Liver (tissue), 3 donors: ENCODE measurements around the gene ASF1B.

Experiments
- CTCF ChIP-seq: fragments of 150-350 bp; IDR thresholded peaks from 2 replicates; pipeline ENCODE4 v1.5.1; 2017; ENCODE audit warnings: improper control_type of control experiment, low read depth, low read length; ENCODE audit not compliant: missing input control
- EGR1 ChIP-seq, 2 donors: IDR thresholded peaks; 2 replicates each; pipeline ENCODE4 v1.6.1; 2016 to 2018; ENCODE audit warnings: antibody characterized with exemption in 2 of 2, low read depth in 2 of 2
- HNF4A ChIP-seq, 2 donors: conservative IDR thresholded peaks; 2 replicates each; pipeline ENCODE4 v1.6.1; 2016; ENCODE audit warnings: antibody characterized with exemption in 2 of 2, mild to moderate bottlenecking in 2 of 2
- HNF4G ChIP-seq: IDR thresholded peaks from 2 replicates; pipeline ENCODE4 v1.6.1; 2016; ENCODE audit warnings: antibody characterized with exemption
- JUND ChIP-seq, 2 donors: IDR thresholded peaks; 2 replicates each; pipeline ENCODE4 v1.6.1; 2016; ENCODE audit warnings: antibody characterized with exemption in 2 of 2
- MAX ChIP-seq: IDR thresholded peaks from 2 replicates; pipeline ENCODE4 v1.6.1; 2016; ENCODE audit warnings: antibody characterized with exemption
- RAD21 ChIP-seq, 2 donors: IDR thresholded peaks; 2 replicates each; pipeline ENCODE4 v1.6.1; 2016; ENCODE audit warnings: antibody characterized with exemption in 2 of 2, mild to moderate bottlenecking in 2 of 2
- RXRA ChIP-seq, 2 donors: IDR thresholded peaks; 2 replicates each; pipeline ENCODE4 v1.6.1; 2017 to 2018; ENCODE audit warnings: antibody characterized with exemption in 2 of 2, mild to moderate bottlenecking in 1 of 2
- SP1 ChIP-seq: IDR thresholded peaks from 2 replicates; pipeline ENCODE4 v1.6.1; 2018; ENCODE audit warnings: antibody characterized with exemption, mild to moderate bottlenecking
- TAF1 ChIP-seq: conservative IDR thresholded peaks from 2 replicates; pipeline ENCODE4 v1.6.1; 2016; ENCODE audit warnings: antibody characterized with exemption, mild to moderate bottlenecking
- donor health status: healthy.
- donor health status: healthy.

GRCh38 chr19:14115756-14116155 is 20.6 kb downstream of the ASF1B start:
- TF ChIP-seq RXRA (IDR thresholded peaks at IDR 0.05): no peak
- TF ChIP-seq HNF4A (conservative IDR thresholded peaks at IDR 0.05): no peak
- no peak for TF ChIP-seq CTCF
- TF ChIP-seq EGR1 (IDR thresholded peaks at IDR 0.05; ENCODE audit: low read depth in 2 of 2): no peak
- TF ChIP-seq MAX: no peak
- TF ChIP-seq HNF4G: no peak
- no peak for TF ChIP-seq SP1
- no peak for TF ChIP-seq TAF1
- no peak for TF ChIP-seq RAD21 (IDR thresholded peaks at IDR 0.05)
- no peak for TF ChIP-seq JUND (IDR thresholded peaks at IDR 0.05)
